Liver (tissue), 2 donors: ENCODE data around the gene ADGRV1.

Experiments
- YY1 ChIP-seq: IDR thresholded peaks from 2 replicates; pipeline ENCODE4 v1.6.1; 2016; ENCODE audit warnings: antibody characterized with exemption, mild to moderate bottlenecking
- TF ChIP-seq, protein P1 (sequence below): fragments of 150-350 bp; IDR thresholded peaks from 2 replicates; pipeline ENCODE4 v1.5.1; 2017; ENCODE audit warnings: improper control_type of control experiment, low read depth, low read length; ENCODE audit not compliant: missing input control
- donor health status: healthy.

DNA sequence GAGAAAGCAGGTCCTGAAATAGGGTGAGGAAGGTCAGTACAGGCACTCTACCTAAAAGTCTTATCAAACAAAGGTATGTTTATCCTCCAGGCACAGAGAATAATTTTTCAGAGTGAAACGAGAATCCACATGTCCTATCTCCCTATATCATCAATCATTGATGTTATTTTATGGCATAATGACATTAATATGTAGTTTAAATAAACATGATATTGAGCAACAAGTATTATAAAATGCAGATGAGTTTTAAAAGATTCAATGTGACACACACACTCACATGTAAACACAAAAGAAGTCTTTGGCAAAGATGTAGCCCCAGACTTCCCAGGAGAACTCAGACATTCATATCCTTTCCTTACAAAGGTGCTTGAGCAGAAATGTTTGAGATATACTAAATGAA lies 389.1 kb downstream of the ADGRV1 start:
- TF ChIP-seq YY1: no peak
- TF ChIP-seq, protein P1, sequence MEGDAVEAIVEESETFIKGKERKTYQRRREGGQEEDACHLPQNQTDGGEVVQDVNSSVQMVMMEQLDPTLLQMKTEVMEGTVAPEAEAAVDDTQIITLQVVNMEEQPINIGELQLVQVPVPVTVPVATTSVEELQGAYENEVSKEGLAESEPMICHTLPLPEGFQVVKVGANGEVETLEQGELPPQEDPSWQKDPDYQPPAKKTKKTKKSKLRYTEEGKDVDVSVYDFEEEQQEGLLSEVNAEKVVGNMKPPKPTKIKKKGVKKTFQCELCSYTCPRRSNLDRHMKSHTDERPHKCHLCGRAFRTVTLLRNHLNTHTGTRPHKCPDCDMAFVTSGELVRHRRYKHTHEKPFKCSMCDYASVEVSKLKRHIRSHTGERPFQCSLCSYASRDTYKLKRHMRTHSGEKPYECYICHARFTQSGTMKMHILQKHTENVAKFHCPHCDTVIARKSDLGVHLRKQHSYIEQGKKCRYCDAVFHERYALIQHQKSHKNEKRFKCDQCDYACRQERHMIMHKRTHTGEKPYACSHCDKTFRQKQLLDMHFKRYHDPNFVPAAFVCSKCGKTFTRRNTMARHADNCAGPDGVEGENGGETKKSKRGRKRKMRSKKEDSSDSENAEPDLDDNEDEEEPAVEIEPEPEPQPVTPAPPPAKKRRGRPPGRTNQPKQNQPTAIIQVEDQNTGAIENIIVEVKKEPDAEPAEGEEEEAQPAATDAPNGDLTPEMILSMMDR: no peak
